RPMI7951 (cell line): Measurements from ENCODE around the gene TAF4. TPM values are rescaled to one million over a fixed set of nuclear protein-coding genes. Genes with fewer than 3 reads are reported as not detected.
"Not testable (repeated sequence)": the region's sequence is repeated elsewhere in the genome, so short reads cannot be mapped to it uniquely, and the experiment has no call there.

ENCODE experiments used
- DNase-seq: peaks from one replicate; pipeline ENCODE4 v3.0.0-alpha.2; 2012; ENCODE audit warnings: low read depth
- total RNA-seq: library from RNA; depleted of rRNA; stranded (reverse); fragments of >200 nt; shearing (Covaris generic); gene quantifications from 2 replicates; pipeline ENCODE4 v1.2.3, GENCODE V29; 2014; rRNA removed

The TAF4 gene
- total RNA-seq: 6.5 and 6.6 TPM in 2 replicates

GRCh38 chr20:62065674-62066338 lies at the start of gene TAF4:
Gene TAF4 (minus strand): TSS chr20:62065881. CDS start chr20:62065810, 71 bp downstream.
- peak; percentile 76 for DNase-seq

GRCh38 chr20:62114894-62115293 lies 49.2 kb upstream of the TAF4 start:
- no peak for DNase-seq

- no peak for DNase-seq
Measured at GRCh38 chr20:62112368-62112767, 46.7 kb upstream of the TAF4 start.

GRCh38 chr20:62111148-62111547 lies 45.5 kb upstream of the TAF4 start:
- no peak for DNase-seq

GRCh38 chr20:62105592-62105991 lies 39.9 kb upstream of the TAF4 start:
- DNase-seq: no peak

GRCh38 chr20:62104791-62105345 lies 39.2 kb upstream of the TAF4 start:
- DNase-seq: no peak

- DNase-seq: no peak
Measured at GRCh38 chr20:62104234-62104789, 38.6 kb upstream of the TAF4 start.

GRCh38 chr20:62103508-62104233 lies 38.0 kb upstream of the TAF4 start:
- DNase-seq: no peak

- DNase-seq: no peak
Measured at GRCh38 chr20:62101078-62101477, 35.4 kb upstream of the TAF4 start.

- no peak for DNase-seq
Measured at GRCh38 chr20:62097881-62098407, 32.3 kb upstream of the TAF4 start.

GRCh38 chr20:62096421-62097380 lies 31.0 kb upstream of the TAF4 start:
- DNase-seq: no peak

GRCh38 chr20:62089393-62089792 lies 23.7 kb upstream of the TAF4 start:
- DNase-seq: no peak

GRCh38 chr20:62088258-62089127 lies 22.8 kb upstream of the TAF4 start:
- DNase-seq: peak; percentile 92

- no peak for DNase-seq
Measured at GRCh38 chr20:62087632-62088031, 22.0 kb upstream of the TAF4 start.

GRCh38 chr20:62087227-62087626 lies 21.5 kb upstream of the TAF4 start:
- DNase-seq: no peak

- DNase-seq: no peak
Measured at GRCh38 chr20:62085206-62085605, 19.5 kb upstream of the TAF4 start.

GRCh38 chr20:62084224-62084623 lies 18.5 kb upstream of the TAF4 start:
- DNase-seq: not testable (repeated sequence)

- no peak for DNase-seq
Measured at GRCh38 chr20:62083312-62083711, 17.6 kb upstream of the TAF4 start.

- no peak for DNase-seq
Measured at GRCh38 chr20:62080249-62080990, 14.7 kb upstream of the TAF4 start.

- no peak for DNase-seq
Measured at GRCh38 chr20:62079166-62079565, 13.5 kb upstream of the TAF4 start.
